Measurements from ENCODE around the gene HSPB1. TPM values are rescaled to one million over a fixed set of nuclear protein-coding genes. Genes with fewer than 3 reads are reported as not detected.
"Not testable (repeated sequence)": the region's sequence is repeated elsewhere in the genome, so short reads cannot be mapped to it uniquely, and the experiment has no call there.

The HSPB1 gene
- total RNA-seq, 4 donors from 2014 or later, result 880 to 2,548 (median 1,000) TPM

- H3K27me3 ChIP-seq, result no peaks in the 10 kb centered on the region
- 17% methylated on average over 1 to 3 of the region's 15 CpGs for WGBS, 2 donors (ENCODE audit: low coverage in 1 of 2)
- peaks cover 0 to 47% (median 7%) of the 10 kb centered on the region in 3 donors for H3K4me1 ChIP-seq
- TF ChIP-seq EP300 (IDR thresholded peaks at IDR 0.05), result no peak
- TF ChIP-seq POLR2AphosphoS5 (IDR thresholded peaks at IDR 0.05), result peak; percentile 48
- no peak for TF ChIP-seq POLR2A (IDR thresholded peaks at IDR 0.05)
- TF ChIP-seq CTCF (IDR thresholded peaks at IDR 0.05), result peak in 3 of 4 experiments; percentile 100
- no peaks in the 10 kb centered on the region for H3K36me3 ChIP-seq
- ATAC-seq, result peak; percentile 66
- H3K9me3 ChIP-seq, result no peaks in the 10 kb centered on the region
- peak overlapping the region in 3 of 4 donors; percentile 15 to 68 (median 18) for H3K27ac ChIP-seq
- H3K4me3 ChIP-seq, result no peak overlapping the region
These were observed 11.7 kb downstream of the HSPB1 start for GRCh38 chr7:76314042-76314721.

GRCh38 chr7:76314740-76315139, 12.3 kb downstream of the HSPB1 start:
- peaks cover 0 to 52% (median 9%) of the 10 kb centered on the region in 3 donors for H3K4me1 ChIP-seq
- not testable (repeated sequence) for H3K9me3 ChIP-seq, H3K36me3 ChIP-seq, ATAC-seq, H3K4me3 ChIP-seq, H3K27me3 ChIP-seq
- WGBS, 2 donors (ENCODE audit: low coverage in 1 of 2), result 51 to 66% methylated on average over 3 to 5 of the region's 6 CpGs
- H3K27ac ChIP-seq, result peak overlapping the region in 1 of 4 donors; percentile 68

- TF ChIP-seq POLR2A (IDR thresholded peaks at IDR 0.05) (no peak), POLR2AphosphoS5 (IDR thresholded peaks at IDR 0.05) (no peak), EP300 (IDR thresholded peaks at IDR 0.05) (no peak), CTCF (IDR thresholded peaks at IDR 0.05) (no peak)
- Histone ChIP-seq H3K27ac (no peak overlapping the region), H3K36me3 (no peaks in the 10 kb centered on the region), H3K4me3 (no peak overlapping the region), H3K4me1 (peaks cover 0 to 48% (median 9%) of the 10 kb centered on the region in 3 donors), H3K27me3 (no peaks in the 10 kb centered on the region), H3K9me3 (no peaks in the 10 kb centered on the region)
- WGBS, 2 donors (ENCODE audit: low coverage in 1 of 2), result 62 to 83% methylated on average over 2 to 4 of the region's 5 CpGs
- no peak for ATAC-seq
These were observed 12.9 kb downstream of the HSPB1 start for GRCh38 chr7:76315364-76315763.

GRCh38 chr7:76316984-76317781, 14.7 kb downstream of the HSPB1 start:
- H3K9me3 ChIP-seq, result no peaks in the 10 kb centered on the region
- H3K4me1 ChIP-seq, result peaks cover 0 to 42% (median 9%) of the 10 kb centered on the region in 3 donors
- TF ChIP-seq EP300 (IDR thresholded peaks at IDR 0.05), result no peak
- no peak for TF ChIP-seq CTCF (IDR thresholded peaks at IDR 0.05)
- no peak for TF ChIP-seq POLR2AphosphoS5 (IDR thresholded peaks at IDR 0.05)
- 63 to 94% methylated on average over 3 to 7 of the region's 14 CpGs for WGBS, 2 donors (ENCODE audit: low coverage in 1 of 2)
- ATAC-seq, result peak; percentile 0
- peak overlapping the region; percentile 48 to 69 for H3K4me3 ChIP-seq
- H3K36me3 ChIP-seq, result no peaks in the 10 kb centered on the region
- H3K27ac ChIP-seq, result peak overlapping the region; percentile 48 to 94 (median 93)
- no peaks in the 10 kb centered on the region for H3K27me3 ChIP-seq

- TF ChIP-seq EP300 (IDR thresholded peaks at IDR 0.05) (no peak), POLR2AphosphoS5 (IDR thresholded peaks at IDR 0.05) (peak; percentile 82), POLR2A (IDR thresholded peaks at IDR 0.05) (peak; percentile 66 to 81), CTCF (IDR thresholded peaks at IDR 0.05) (no peak)
- WGBS, 2 donors (ENCODE audit: low coverage in 1 of 2), result 0% methylated on average over 8 to 21 of the region's 50 CpGs
- Histone ChIP-seq H3K27ac (peak overlapping the region; percentile 67 to 94 (median 93)), H3K36me3 (no peaks in the 10 kb centered on the region), H3K4me3 (peak overlapping the region; percentile 48 to 69), H3K27me3 (no peaks in the 10 kb centered on the region), H3K9me3 (no peaks in the 10 kb centered on the region), H3K4me1 (peaks cover 0 to 50% (median 14%) of the 10 kb centered on the region in 3 donors)
- ATAC-seq, result peak; percentile 94
These were observed 15.5 kb downstream of the HSPB1 start for GRCh38 chr7:76317782-76318487.
